Measurements from ENCODE around the gene OPCML. TPM values are rescaled to one million over a fixed set of nuclear protein-coding genes. Genes with fewer than 3 reads are reported as not detected.

Gene OPCML
- total and polyA plus RNA-seq, 9 donors: 0.59 to 3.5 (median 1.5) TPM

- peaks cover 5% of the 10 kb centered on the region for H3K27me3 ChIP-seq (ENCODE audit: control insufficient read depth, insufficient read depth, low read length)
- no peaks in the 10 kb centered on the region for H3K36me3 ChIP-seq (ENCODE audit: control insufficient read depth, insufficient read depth, low read length)
- no peak overlapping the region for H3K27ac ChIP-seq (ENCODE audit: low read length)
- no peaks in the 10 kb centered on the region for H3K9me3 ChIP-seq (replicated peaks; ENCODE audit: control insufficient read depth, low read depth, low read length)
- H3K4me1 ChIP-seq (ENCODE audit: control insufficient read depth, insufficient read depth, low read length): no peaks in the 10 kb centered on the region
- no peak for DNase-seq
- WGBS (ENCODE audit: insufficient coverage): 92% methylated on average over 11 of the region's 12 CpGs
- H3K4me3 ChIP-seq (ENCODE audit: low read length): no peak overlapping the region
These were observed 370.1 kb downstream of the OPCML start for GRCh38 chr11:133162227-133162626.

GRCh38 chr11:133160754-133161153 lies 371.5 kb downstream of the OPCML start:
- Histone ChIP-seq H3K27ac (ENCODE audit: low read length) (no peak overlapping the region), H3K4me1 (ENCODE audit: control insufficient read depth, insufficient read depth, low read length) (no peaks in the 10 kb centered on the region), H3K27me3 (ENCODE audit: control insufficient read depth, insufficient read depth, low read length) (peaks cover 13% of the 10 kb centered on the region), H3K9me3 (replicated peaks; ENCODE audit: control insufficient read depth, low read depth, low read length) (no peaks in the 10 kb centered on the region), H3K4me3 (ENCODE audit: low read length) (no peak overlapping the region), H3K36me3 (ENCODE audit: control insufficient read depth, insufficient read depth, low read length) (no peaks in the 10 kb centered on the region)
- no peak for DNase-seq
- 88% methylated on average over 5 of the region's 7 CpGs for WGBS (ENCODE audit: insufficient coverage)

- H3K27ac ChIP-seq (ENCODE audit: low read length): no peak overlapping the region
- no peak overlapping the region for H3K4me3 ChIP-seq (ENCODE audit: low read length)
- WGBS (ENCODE audit: insufficient coverage): 24% methylated on average over 11 of the region's 17 CpGs
- peak; percentile 15 for DNase-seq
- no peaks in the 10 kb centered on the region for H3K9me3 ChIP-seq (replicated peaks; ENCODE audit: control insufficient read depth, low read depth, low read length)
- peaks cover 20% of the 10 kb centered on the region for H3K27me3 ChIP-seq (ENCODE audit: control insufficient read depth, insufficient read depth, low read length)
- no peaks in the 10 kb centered on the region for H3K4me1 ChIP-seq (ENCODE audit: control insufficient read depth, insufficient read depth, low read length)
- no peaks in the 10 kb centered on the region for H3K36me3 ChIP-seq (ENCODE audit: control insufficient read depth, insufficient read depth, low read length)
These were observed 375.1 kb downstream of the OPCML start for GRCh38 chr11:133156986-133157745.

GRCh38 chr11:133154781-133155180 lies 377.5 kb downstream of the OPCML start:
- Histone ChIP-seq H3K4me1 (ENCODE audit: control insufficient read depth, insufficient read depth, low read length) (no peaks in the 10 kb centered on the region), H3K27ac (ENCODE audit: low read length) (no peak overlapping the region), H3K27me3 (ENCODE audit: control insufficient read depth, insufficient read depth, low read length) (peaks cover 19% of the 10 kb centered on the region), H3K36me3 (ENCODE audit: control insufficient read depth, insufficient read depth, low read length) (no peaks in the 10 kb centered on the region), H3K9me3 (replicated peaks; ENCODE audit: control insufficient read depth, low read depth, low read length) (no peaks in the 10 kb centered on the region), H3K4me3 (ENCODE audit: low read length) (no peak overlapping the region)
- DNase-seq: no peak
- 86% methylated on average over 3 of the region's 4 CpGs for WGBS (ENCODE audit: insufficient coverage)

GRCh38 chr11:133154076-133154475 lies 378.2 kb downstream of the OPCML start:
- Histone ChIP-seq H3K4me1 (ENCODE audit: control insufficient read depth, insufficient read depth, low read length) (no peaks in the 10 kb centered on the region), H3K36me3 (ENCODE audit: control insufficient read depth, insufficient read depth, low read length) (no peaks in the 10 kb centered on the region), H3K4me3 (ENCODE audit: low read length) (no peak overlapping the region), H3K27me3 (ENCODE audit: control insufficient read depth, insufficient read depth, low read length) (peaks cover 19% of the 10 kb centered on the region), H3K9me3 (replicated peaks; ENCODE audit: control insufficient read depth, low read depth, low read length) (no peaks in the 10 kb centered on the region), H3K27ac (ENCODE audit: low read length) (no peak overlapping the region)
- 70% methylated on average over 2 of the region's 8 CpGs for WGBS (ENCODE audit: insufficient coverage)
- DNase-seq: no peak

- no peak for DNase-seq
- H3K27ac ChIP-seq (ENCODE audit: low read length): no peak overlapping the region
- no peaks in the 10 kb centered on the region for H3K36me3 ChIP-seq (ENCODE audit: control insufficient read depth, insufficient read depth, low read length)
- H3K4me1 ChIP-seq (ENCODE audit: control insufficient read depth, insufficient read depth, low read length): no peaks in the 10 kb centered on the region
- H3K9me3 ChIP-seq (replicated peaks; ENCODE audit: control insufficient read depth, low read depth, low read length): no peaks in the 10 kb centered on the region
- no peak overlapping the region for H3K4me3 ChIP-seq (ENCODE audit: low read length)
- 49% methylated on average over 14 of the region's 18 CpGs for WGBS (ENCODE audit: insufficient coverage)
- H3K27me3 ChIP-seq (ENCODE audit: control insufficient read depth, insufficient read depth, low read length): peaks cover 24% of the 10 kb centered on the region
These were observed 379.3 kb downstream of the OPCML start for GRCh38 chr11:133153031-133153430.

GRCh38 chr11:133149698-133150097 lies 382.6 kb downstream of the OPCML start:
- Histone ChIP-seq H3K9me3 (replicated peaks; ENCODE audit: control insufficient read depth, low read depth, low read length) (no peaks in the 10 kb centered on the region), H3K36me3 (ENCODE audit: control insufficient read depth, insufficient read depth, low read length) (no peaks in the 10 kb centered on the region), H3K27ac (ENCODE audit: low read length) (no peak overlapping the region), H3K4me3 (ENCODE audit: low read length) (no peak overlapping the region), H3K27me3 (ENCODE audit: control insufficient read depth, insufficient read depth, low read length) (peaks cover 16% of the 10 kb centered on the region), H3K4me1 (ENCODE audit: control insufficient read depth, insufficient read depth, low read length) (no peaks in the 10 kb centered on the region)
- no peak for DNase-seq
- 20% methylated on average over 1 of the region's 5 CpGs for WGBS (ENCODE audit: insufficient coverage)

GRCh38 chr11:133147625-133148024 lies 384.7 kb downstream of the OPCML start:
- H3K4me1 ChIP-seq (ENCODE audit: control insufficient read depth, insufficient read depth, low read length): no peaks in the 10 kb centered on the region
- 95% methylated on average over 3 of the region's 8 CpGs for WGBS (ENCODE audit: insufficient coverage)
- H3K4me3 ChIP-seq (ENCODE audit: low read length): no peak overlapping the region
- H3K27me3 ChIP-seq (ENCODE audit: control insufficient read depth, insufficient read depth, low read length): peaks cover 8% of the 10 kb centered on the region
- H3K9me3 ChIP-seq (replicated peaks; ENCODE audit: control insufficient read depth, low read depth, low read length): no peaks in the 10 kb centered on the region
- H3K27ac ChIP-seq (ENCODE audit: low read length): no peak overlapping the region
- no peaks in the 10 kb centered on the region for H3K36me3 ChIP-seq (ENCODE audit: control insufficient read depth, insufficient read depth, low read length)
- DNase-seq: no peak

GRCh38 chr11:133146697-133147306 lies 385.5 kb downstream of the OPCML start:
- WGBS (ENCODE audit: insufficient coverage): 43% methylated on average over 2 of the region's 7 CpGs
- H3K4me3 ChIP-seq (ENCODE audit: low read length): no peak overlapping the region
- no peaks in the 10 kb centered on the region for H3K36me3 ChIP-seq (ENCODE audit: control insufficient read depth, insufficient read depth, low read length)
- H3K4me1 ChIP-seq (ENCODE audit: control insufficient read depth, insufficient read depth, low read length): no peaks in the 10 kb centered on the region
- no peak for DNase-seq
- no peaks in the 10 kb centered on the region for H3K9me3 ChIP-seq (replicated peaks; ENCODE audit: control insufficient read depth, low read depth, low read length)
- H3K27me3 ChIP-seq (ENCODE audit: control insufficient read depth, insufficient read depth, low read length): peaks cover 8% of the 10 kb centered on the region
- no peak overlapping the region for H3K27ac ChIP-seq (ENCODE audit: low read length)

- peaks cover 12% of the 10 kb centered on the region for H3K27me3 ChIP-seq (ENCODE audit: control insufficient read depth, insufficient read depth, low read length)
- 77% methylated on average over 3 of the region's 5 CpGs for WGBS (ENCODE audit: insufficient coverage)
- no peaks in the 10 kb centered on the region for H3K4me1 ChIP-seq (ENCODE audit: control insufficient read depth, insufficient read depth, low read length)
- H3K4me3 ChIP-seq (ENCODE audit: low read length): no peak overlapping the region
- H3K27ac ChIP-seq (ENCODE audit: low read length): no peak overlapping the region
- H3K9me3 ChIP-seq (replicated peaks; ENCODE audit: control insufficient read depth, low read depth, low read length): no peaks in the 10 kb centered on the region
- no peaks in the 10 kb centered on the region for H3K36me3 ChIP-seq (ENCODE audit: control insufficient read depth, insufficient read depth, low read length)
- DNase-seq: no peak
These were observed 394.4 kb downstream of the OPCML start for GRCh38 chr11:133137939-133138338.

Data from muscle of leg (tissue), 11 donors.